ENCODE data around the gene COPB2.

Gene COPB2

GRCh38 chr3:139327231-139327630, 62.2 kb downstream of the COPB2 start:
- no peak for DNase-seq

- no peak for DNase-seq
These were observed 62.7 kb downstream of the COPB2 start for GRCh38 chr3:139326707-139327106.

GRCh38 chr3:139326131-139326530, 63.3 kb downstream of the COPB2 start:
- no peak for DNase-seq

- DNase-seq: no peak
These were observed 63.9 kb downstream of the COPB2 start for GRCh38 chr3:139325551-139325950.

GRCh38 chr3:139324456-139324855, 65.0 kb downstream of the COPB2 start:
- no peak for DNase-seq

GRCh38 chr3:139323146-139323545, 66.3 kb downstream of the COPB2 start:
- DNase-seq: no peak

GRCh38 chr3:139322346-139322745, 67.1 kb downstream of the COPB2 start:
- DNase-seq: no peak

- no peak for DNase-seq
These were observed 68.7 kb downstream of the COPB2 start for GRCh38 chr3:139320551-139321309.

- DNase-seq: peak in 1 of 2 donors; percentile 5
These were observed 69.7 kb downstream of the COPB2 start for GRCh38 chr3:139319428-139320402.

- DNase-seq: no peak
These were observed 70.6 kb downstream of the COPB2 start for GRCh38 chr3:139318826-139319225.

- DNase-seq: no peak
These were observed 71.0 kb downstream of the COPB2 start for GRCh38 chr3:139318431-139318816.

GRCh38 chr3:139317660-139318430, 71.6 kb downstream of the COPB2 start:
- DNase-seq: no peak

GRCh38 chr3:139317215-139317614, 72.2 kb downstream of the COPB2 start:
- no peak for DNase-seq

- no peak for DNase-seq
These were observed 75.5 kb downstream of the COPB2 start for GRCh38 chr3:139313921-139314320.

- no peak for DNase-seq
These were observed 76.5 kb downstream of the COPB2 start for GRCh38 chr3:139312959-139313358.

- DNase-seq: no peak
These were observed 77.0 kb downstream of the COPB2 start for GRCh38 chr3:139312416-139312815.

- DNase-seq: no peak
These were observed 77.9 kb downstream of the COPB2 start for GRCh38 chr3:139311557-139311956.

GRCh38 chr3:139310474-139310933, 78.9 kb downstream of the COPB2 start:
- no peak for DNase-seq

GRCh38 chr3:139309880-139310279, 79.6 kb downstream of the COPB2 start:
- DNase-seq: no peak

GRCh38 chr3:139309061-139309591, 80.3 kb downstream of the COPB2 start:
- no peak for DNase-seq

GRCh38 chr3:139308560-139308959, 80.9 kb downstream of the COPB2 start:
- no peak for DNase-seq

All from inflammatory macrophage treated with lipopolysaccharide for 1 hour (primary cell).